NCI-H2227 (cell line): ENCODE results near the gene CHST14.
"Not testable (repeated sequence)": the region's sequence is repeated elsewhere in the genome, so short reads cannot be mapped to it uniquely, and the experiment has no call there.

Source experiments
- DNase-seq: peaks from one replicate; lab custom pipeline; 2025; ENCODE audit not compliant: unreplicated experiment; lab: John Stamatoyannopoulos, UW

Gene CHST14

GRCh38 chr15:40440743-40441564 lies 29.8 kb upstream of the CHST14 start, which contains the start of gene BAHD1:
Gene BAHD1, plus strand, starts transcription at chr15:40440953. Its CDS starts 17,512 bp downstream, at chr15:40458465.
- peak; percentile 95 for DNase-seq

DNA sequence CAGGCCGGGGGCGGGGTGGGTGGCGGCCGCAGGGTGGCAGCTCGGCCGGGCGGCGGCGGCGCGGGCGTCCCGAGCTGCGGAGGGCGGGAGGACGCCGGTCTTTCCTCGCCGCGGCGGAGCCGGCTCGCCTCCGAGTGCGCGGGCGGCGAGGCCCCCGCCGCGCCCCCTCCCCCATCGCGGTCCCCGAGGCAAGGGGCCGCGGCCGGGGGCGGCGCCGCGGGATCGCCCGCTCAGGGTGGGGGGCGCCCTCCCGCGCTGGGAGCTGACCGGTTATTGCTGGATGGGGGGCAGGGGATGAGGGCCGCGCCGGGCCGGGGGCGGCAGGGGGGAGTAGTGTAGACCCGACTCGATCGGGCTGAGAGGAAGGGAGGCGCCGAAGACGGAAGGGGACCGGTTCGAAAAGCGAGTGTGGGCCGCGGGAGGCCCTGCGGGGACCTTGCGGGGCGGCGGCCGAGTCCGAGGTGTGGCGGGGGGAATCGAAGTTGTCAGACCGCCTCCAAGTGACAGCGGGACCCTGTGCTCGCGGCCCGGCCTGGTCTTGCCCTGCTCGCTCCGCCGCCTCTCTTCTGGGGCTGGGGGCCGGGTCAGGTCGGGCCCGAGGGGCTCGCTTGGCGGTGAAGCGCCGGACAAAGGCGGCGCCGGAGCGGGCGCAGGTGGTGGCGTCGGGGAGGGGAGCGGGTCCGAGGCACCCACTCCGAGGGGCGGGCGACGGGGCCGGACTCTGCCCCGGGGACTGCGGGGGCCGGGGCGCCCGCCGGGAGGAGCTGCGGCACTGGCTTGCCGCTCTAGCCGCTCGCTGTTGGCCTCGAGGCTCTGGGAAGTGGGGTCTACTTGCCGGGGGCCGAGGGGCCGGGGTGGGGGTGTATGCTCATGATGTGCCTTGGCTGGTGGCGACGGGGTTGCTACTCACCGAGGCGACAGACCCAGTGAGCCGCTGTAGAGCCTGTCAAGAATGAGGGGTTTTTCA lies 28.9 kb upstream of the CHST14 start:
- peak; percentile 26 for DNase-seq

DNA sequence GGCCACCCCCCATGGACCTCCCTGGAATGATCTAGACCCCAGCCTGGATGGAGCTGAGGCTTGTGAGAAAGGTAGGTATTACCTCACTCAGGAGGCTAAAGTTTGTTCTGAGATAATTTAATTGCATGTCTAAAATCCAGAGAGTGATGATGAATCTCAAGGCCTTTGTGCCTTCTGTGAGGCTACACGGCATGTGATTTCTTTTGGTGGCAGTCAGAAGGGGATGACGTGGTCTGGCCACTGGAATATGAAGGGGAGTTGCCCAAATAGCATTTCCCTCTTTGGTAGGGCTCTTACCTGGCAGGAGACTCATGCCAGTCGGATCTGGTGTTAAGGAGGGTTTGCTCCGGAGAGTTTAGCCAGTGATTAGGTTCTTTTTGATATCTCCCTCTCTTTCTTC lies 27.5 kb upstream of the CHST14 start:
- DNase-seq = no peak

DNA sequence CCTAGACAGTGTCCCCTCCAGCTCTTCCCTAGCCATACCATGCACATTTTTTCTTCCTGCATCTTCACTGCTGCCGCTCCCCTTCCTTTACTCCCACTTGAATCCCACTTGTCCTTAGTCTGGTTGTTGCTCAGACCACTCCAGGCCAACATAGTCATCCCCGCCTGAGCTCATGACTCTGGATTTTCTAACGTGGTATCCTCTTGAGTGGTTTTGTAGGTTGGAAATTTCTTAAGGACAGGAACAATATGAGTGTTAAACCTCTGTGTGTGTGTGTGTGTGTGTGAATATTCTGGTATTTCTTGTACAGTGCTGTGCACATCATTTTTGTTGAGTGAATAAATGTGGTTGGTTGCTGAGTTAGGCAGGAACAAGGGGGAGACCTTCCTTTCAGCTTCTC lies 26.9 kb upstream of the CHST14 start:
- no peak for DNase-seq

DNA sequence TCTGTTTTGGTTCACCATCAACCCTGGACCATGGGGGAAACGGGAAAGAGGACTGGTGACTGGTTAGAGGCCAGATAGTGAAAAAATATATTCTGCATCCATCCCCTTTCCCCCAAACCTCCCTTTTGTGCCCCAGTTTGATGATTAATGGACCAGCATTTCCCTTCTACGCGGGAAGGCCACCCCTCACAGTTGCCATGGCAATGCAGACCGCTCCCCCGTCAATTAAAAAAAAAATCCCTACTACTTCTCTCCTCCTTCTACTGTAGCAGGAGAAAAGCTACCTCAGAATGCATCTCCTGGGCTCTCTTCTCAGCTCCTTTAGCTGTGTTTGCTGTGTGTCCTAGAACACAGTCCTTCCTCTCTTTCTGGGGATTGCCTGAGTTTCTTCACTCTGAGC lies 26.0 kb upstream of the CHST14 start:
- peak; percentile 18 for DNase-seq

DNA sequence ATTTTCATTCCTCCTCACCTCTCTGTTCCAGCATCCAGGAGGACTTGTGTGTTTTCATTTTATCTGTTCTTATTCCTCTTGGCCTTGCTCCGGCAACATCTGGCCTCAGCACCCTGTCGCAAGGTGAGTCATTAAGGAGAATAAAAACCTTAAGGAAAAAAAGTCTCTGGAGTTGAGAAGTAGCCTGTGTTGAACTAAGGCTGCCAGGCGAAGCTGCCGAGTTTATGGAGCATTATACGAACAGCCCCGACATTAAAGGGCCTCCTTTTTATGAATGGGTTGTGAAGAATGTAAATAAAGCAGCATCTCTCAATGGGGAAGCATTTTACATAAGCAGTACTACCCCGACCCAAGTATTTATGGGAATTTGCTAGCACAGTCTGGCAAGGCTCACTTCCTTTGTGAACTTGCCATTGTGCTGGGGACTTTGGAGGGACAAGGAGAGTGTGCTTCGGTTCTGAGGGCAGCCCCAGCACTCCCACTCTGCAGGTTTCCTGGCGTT lies 25.3 kb upstream of the CHST14 start:
- no peak for DNase-seq

GRCh38 chr15:40446144-40446543 lies 24.6 kb upstream of the CHST14 start:
- DNase-seq = no peak

DNA sequence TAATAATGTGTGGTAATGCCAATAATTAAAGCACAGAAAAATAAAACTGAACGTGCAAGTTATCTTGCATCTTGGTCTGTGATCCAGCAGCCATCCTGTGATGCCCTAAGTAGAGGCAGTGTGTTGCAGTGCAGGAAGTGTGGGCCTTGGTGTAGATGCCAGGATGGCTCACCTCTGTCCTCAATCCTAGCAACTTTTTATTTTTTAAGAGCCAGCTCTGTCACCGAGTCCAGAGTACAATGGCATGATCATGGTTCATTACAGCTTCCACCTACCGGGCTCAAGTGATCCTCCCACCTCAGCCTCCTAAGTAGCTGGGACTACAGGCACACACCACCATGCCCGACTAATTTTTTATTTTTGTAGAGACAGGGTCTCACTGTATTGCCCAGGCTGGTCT lies 22.4 kb upstream of the CHST14 start:
- no peak for DNase-seq

DNA sequence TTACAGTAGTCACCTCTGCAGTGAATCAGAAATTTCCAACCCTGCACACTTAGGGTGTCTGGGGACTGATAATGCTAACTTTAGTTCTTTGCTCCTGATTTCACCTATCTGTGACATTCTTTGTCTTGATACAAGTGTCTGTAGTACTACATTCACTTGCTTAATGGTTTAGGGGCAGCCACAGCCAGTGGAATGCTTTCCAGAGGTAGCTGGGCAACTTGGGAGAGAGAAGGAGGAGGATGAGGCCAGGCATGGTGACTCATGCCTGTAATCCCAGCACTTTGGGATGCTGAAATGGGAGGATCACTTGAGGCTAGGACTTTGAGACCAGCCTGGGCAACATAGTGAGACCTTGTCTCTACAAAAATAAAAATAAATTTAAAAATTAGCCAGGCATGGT lies 21.5 kb upstream of the CHST14 start:
- no peak for DNase-seq

- DNase-seq = no peak
These were observed 20.7 kb upstream of the CHST14 start for GRCh38 chr15:40450047-40450446.

DNA sequence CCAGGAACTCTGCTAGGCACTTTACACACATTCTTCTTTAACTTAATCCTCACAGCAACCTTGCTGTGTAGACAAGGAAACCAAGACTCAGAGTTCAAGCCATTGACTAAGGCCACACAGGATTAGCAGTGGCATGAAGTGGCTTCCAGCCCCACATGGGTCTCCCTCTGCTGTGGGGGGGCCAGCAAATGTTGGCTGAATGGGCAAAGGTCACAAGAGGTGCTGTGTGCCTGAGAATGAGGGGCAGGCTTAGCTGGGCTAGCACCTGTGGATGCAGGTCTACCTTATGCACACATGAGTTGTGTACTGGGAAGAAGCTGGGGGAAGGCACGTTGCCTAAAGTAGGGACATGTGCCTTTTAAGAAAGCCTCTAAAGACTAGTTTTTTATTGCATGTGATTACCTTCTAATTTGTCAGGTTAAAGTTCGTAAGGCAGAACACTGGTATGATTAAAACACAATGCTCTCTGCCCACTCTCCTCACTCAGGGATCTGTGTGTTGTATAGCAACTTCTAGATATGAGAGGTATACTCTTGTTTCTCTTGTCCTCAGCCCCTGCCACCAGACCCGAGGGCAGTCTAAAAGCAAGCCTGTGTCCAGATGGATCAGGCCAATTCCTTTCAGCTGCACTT lies 19.1 kb upstream of the CHST14 start:
- no peak for DNase-seq

- DNase-seq = no peak
These were observed 18.3 kb upstream of the CHST14 start for GRCh38 chr15:40452296-40453090.

DNA sequence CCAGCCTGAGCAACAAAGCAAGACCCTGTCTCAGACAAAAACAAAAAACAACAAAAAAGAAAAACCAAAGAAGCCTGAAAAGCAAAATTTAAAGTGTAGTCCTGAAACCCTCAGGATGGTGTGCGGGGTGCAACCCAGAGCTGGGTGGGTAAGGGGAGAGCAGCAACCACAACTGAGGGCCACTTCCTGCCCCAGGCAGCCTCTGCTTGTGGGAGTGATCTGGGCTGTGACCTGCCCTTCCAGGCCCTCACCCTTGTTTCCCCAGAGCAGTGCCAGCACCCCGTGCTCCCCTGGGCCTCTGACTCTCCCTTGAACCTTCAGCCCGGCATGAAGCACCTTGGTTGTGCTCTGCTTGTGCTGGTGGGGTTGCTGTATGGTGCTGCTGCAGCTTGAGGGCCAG lies 16.8 kb upstream of the CHST14 start:
- not testable (repeated sequence) for DNase-seq

- DNase-seq = no peak
These were observed 15.8 kb upstream of the CHST14 start for GRCh38 chr15:40454904-40455391.

DNA sequence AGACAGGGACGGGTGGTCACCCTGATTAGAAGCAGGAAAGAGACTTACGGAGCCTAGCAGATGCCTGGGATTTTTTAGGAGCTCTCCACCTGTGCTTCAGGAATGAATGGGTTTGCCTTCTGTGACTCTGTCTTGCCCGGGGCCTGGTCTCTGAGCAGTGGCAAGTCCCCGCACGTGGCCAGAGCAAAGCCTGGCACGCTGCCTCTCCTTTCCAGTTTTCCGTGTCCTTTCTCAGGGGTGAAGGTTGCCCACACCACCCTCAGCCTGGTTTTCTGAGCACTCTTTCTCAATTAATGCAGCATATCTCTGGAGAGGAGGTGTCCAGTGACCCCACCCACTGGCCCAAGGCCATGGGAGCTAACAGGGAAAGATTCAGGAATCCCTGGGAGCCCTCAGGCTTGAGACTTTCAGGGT lies 14.5 kb upstream of the CHST14 start:
- DNase-seq = no peak

- DNase-seq = no peak
These were observed 14.0 kb upstream of the CHST14 start for GRCh38 chr15:40456738-40457137.

DNA sequence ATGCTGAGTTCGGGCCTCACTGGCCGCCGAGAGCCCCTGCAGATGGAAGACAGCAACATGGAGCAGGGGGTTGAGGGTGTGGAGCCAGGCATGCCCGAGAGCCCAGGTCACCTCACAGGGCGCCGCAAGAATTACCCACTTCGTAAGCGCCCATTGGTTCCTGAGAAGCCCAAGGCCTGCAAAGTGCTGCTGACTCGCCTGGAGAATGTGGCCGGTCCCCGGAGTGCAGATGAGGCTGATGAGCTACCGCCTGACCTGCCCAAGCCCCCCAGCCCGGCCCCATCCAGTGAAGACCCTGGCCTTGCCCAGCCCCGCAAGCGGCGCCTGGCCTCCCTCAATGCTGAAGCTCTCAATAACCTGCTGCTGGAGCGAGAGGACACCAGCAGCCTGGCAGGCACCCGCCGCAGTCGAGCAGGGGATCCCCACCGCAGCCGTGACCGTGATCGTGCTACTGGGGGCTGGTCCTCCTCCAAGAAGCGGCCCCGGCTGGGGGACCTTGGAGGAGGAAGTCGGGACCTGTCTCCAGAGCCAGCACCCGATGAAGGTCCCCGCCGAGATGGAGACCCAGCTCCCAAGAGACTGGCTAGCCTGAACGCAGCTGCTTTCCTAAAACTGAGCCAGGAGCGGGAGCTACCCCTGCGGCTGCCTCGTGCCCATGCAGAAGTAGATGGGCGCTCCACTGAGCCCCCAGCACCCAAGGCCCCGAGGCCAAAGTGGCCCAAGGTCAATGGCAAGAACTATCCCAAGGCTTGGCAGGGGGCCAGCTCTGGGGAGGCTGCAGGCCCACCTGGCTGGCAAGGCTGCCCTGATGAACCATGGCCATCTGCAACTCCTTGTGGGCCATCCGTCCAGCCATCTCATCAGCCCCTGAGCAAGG lies 12.1 kb upstream of the CHST14 start:
- no peak for DNase-seq

DNA sequence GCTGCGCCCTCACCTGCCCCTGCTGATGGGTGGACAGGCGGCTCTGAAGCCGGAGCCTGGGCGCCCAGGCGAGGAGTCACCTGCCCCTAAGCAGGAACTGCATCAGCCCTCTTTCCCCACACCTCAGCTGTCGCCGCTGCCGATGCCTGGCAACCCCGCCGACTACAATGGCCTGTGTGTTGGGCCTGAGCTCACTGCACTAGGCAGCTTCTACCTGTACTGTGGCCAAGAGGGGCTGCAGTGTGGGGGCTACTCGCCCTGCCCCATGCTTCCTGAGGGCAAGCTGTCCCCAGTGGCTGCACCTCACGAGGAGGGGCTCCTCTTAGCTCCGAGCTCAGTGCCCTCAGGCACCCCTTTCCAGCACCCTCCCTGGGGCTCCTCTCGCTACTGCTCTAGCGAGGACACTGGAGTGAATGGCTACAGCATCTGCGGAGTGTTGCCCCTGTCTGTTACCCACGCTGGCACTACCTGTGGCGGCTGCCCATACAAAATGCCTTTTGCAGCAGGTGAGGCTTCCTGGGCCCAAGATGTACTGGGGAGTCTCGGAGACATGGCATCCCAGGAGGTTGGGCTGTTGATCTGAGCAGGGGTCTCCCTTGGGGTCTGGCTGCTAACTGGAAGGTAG lies 11.3 kb upstream of the CHST14 start:
- no peak for DNase-seq

DNA sequence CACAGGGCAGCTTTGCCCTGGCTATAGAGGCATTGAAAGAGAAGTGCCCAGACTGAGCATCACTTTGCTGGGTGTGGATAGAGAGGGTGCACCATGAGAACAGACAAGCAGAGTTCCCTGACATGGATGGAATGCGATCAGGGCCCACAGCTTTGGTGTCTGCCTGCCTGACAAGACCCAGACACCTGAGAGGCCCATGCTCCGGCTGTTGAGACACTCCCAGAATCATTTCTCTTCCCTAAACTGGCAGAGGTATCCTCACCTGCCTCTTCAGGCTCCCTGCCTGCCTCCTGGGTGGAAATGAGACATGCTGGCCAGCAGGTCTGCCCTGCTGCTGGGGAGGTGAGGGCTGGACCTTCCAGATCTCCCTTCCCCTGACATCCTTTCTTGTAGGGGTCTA lies 10.4 kb upstream of the CHST14 start:
- DNase-seq = no peak
